Activated CD8-positive, alpha-beta memory T cell treated with anti-CD3 and anti-CD28 coated beads for 24 hours (primary cell): ENCODE results near the gene TFIP11.
A peak's percentile ranks its signal among the peaks of the same experiment; 100 is the strongest.

Source experiments
- DNase-seq: peaks from one replicate; pipeline ENCODE4 v3.0.0-alpha.2; 2020

Gene TFIP11

GRCh38 chr22:26476705-26477340 lies 35.5 kb downstream of the TFIP11 start:
- DNase-seq, result no peak

- DNase-seq, result no peak
Measured at GRCh38 chr22:26474682-26475081, 37.6 kb downstream of the TFIP11 start.

DNA sequence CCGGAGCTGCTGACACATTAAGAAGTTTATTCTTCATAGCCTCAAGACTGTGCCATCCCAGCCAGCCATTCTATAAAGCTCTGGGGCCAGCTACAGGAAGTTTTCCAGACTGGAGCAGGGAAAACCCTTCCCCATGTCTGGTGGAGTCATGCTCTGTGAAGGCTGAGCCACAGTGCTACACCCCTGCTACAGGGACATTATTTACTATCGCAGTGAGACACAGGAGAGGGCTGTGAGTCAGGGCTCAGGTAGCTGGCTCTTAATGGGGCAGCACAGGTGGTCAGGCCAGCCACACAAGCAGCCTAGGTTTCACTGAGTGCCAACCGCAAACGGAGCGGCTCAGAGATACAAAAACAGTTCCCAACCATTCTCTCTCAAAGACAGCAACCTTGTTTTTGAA lies 40.8 kb downstream of the TFIP11 start:
- DNase-seq, result no peak

DNA sequence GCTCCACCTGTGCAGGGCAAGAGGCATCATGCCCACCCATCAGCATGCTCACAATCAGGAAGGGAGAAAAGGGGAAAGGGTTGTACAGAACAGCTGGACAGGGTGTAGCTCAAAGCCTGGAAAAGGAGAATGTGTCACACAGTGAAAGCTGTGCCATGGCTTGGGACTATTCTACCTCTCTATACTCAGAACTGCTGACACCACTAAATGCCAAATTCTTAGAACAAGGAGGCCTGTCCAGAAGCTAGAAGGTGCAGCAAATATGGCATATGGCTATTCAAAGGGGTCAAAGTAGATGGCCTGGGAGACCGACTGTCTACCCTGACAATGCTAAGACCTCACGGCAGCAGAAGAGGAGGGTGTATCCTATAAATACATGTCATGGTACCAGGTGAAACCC lies 41.5 kb downstream of the TFIP11 start:
- no peak for DNase-seq

GRCh38 chr22:26466196-26466595 lies 46.1 kb downstream of the TFIP11 start:
- DNase-seq, result no peak

DNA sequence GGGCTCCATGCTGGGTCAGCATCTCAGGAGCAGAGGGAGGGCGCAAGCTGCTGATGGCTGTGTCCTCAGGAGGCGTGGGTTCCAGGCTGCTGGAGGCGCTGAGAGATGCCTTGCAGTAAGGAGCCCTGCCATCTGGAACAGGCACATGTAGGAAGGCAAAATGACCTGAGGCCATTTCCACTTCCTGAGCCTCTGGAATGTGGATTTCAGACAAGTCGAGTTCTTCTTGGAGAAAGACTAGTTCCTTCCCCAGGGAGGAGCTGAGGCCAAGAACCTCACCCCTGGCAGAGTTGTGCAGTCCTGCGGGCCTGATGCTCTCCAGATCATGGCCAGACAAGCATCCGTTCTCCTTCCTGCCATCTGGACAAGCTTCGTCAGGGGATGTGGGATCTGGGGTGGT lies 48.0 kb downstream of the TFIP11 start:
- no peak for DNase-seq

DNA sequence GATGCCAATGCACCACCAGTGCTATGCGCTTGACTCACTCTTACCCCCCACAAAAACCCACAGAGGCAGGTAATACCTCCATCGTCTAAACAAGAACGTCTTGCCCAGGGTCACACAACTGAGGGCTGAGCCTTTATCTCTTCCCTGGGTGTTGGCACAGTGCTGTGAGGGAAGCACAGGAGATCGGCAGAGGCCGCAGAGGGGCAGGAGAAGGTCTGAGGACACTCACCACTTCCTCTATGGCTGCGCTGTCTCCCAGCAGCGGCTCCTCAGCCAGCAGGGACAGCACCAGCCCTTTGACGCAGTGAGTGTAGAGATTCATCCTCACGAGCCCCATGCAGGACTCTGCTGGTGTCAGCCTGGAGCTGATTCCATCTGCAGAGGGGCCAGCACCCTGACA lies 48.6 kb downstream of the TFIP11 start:
- DNase-seq, result no peak

DNA sequence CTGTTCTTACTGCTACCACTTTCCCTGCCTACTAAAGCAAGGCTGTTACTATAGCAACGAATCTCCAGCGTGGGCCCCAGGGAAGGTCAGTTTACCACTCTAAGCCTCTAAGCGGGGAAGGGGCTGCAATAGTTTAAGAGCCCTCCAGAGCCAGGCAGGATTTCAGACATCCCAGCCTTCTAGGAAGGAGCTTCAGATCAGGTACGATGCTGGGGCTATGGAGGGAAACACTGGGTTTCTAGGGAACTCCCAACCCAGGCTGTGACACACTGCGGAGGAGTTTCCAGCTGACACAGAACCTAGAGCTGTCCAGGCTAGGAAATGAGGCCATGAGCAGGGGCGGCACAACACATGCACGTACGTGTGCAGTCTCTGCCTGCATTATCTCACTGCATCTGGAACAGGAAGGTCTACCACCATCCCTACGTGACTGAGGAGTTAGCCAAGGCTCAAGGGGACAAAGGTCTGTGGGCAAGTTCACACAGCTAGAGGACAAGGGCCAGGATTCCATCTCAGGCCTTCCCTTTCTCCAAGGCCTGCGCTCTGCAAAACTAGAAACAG lies 49.1 kb downstream of the TFIP11 start:
- DNase-seq, result no peak

GRCh38 chr22:26462641-26463040 lies 49.6 kb downstream of the TFIP11 start:
- DNase-seq, result no peak

GRCh38 chr22:26462051-26462450 lies 50.2 kb downstream of the TFIP11 start:
- no peak for DNase-seq

DNA sequence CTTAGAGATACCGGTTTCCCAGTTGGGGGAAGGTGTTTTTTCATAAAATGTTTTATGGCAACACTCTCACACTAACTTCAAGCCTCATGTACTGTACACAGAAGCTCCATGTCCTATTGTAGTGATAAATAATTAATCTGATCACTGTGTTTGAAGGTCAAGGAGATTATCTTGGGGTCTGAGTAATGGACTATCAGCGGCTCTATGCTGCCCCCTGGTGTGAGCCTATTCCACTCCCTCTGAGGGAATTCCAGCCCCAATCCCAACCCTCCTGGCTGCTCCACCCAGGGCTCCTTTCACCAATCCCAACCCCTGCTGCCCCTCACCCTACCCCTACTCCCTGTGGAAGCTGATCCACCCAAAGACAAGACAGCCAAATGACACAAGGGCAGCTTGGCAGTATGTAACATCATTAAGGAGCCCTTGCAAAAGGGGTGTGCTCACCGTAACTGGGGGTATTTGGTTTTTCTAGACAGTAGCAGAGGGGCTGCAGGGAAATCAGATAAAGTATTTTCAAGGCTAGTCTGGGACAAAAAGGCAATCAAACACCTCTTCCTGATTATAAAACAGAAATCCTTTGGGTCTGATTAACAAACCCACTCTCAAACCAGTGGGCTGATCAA lies 51.0 kb downstream of the TFIP11 start:
- DNase-seq, result peak; percentile 80

GRCh38 chr22:26460202-26460601 lies 52.1 kb downstream of the TFIP11 start:
- DNase-seq, result no peak

GRCh38 chr22:26457661-26458272 lies 54.5 kb downstream of the TFIP11 start:
- DNase-seq, result no peak

DNA sequence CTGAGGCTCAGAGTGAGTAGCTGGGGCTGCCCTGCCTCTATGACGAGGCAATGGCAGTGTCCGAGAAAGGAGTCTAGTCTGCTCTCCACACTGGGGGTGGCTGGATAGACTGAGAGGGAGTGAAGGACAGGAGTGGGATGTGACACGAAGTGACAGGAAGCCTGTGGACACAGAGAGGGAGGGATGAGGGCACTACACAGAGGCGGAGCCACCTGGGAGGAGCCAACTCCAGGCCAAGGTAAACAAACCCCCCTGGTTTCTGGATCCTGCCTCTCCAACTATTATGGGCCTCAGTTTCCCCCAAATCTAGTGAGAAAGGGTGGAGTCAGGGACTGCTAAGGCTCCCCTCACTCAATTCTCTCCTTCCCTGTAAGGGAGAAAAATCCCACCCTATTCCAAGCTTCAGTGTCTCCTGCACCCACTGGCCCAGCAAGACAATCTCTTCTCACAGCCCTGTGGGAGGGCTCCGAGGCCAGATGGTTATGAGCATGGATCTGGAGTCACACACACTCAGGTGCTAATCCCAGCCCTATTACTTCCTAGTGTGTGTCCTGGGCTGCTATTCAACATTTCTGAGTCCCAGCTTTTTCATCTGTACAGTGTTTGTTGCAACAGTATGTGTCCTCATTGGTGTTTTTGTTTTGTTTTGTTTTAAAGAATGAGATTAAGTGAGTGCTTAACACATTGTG lies 58.3 kb downstream of the TFIP11 start:
- DNase-seq, result no peak

DNA sequence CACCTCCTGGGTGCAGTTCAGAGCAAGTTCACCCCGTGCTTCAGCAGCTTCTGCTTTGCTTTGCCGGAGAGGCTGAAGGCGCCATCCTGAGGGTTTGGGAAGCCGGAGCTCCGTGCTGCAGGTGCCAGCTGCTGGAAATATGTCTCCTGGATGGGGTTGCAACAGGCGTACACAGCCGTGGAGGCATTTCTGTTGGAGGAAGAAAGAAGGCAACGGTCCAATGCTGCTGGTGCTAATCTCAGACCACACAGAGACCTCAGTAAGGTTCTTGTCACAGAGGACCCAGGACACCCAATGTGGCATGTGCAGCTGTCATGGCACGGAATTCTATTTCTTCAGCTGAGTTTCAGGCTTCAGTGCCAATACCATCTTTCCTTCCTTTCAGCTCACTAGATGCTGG lies 59.1 kb downstream of the TFIP11 start:
- DNase-seq, result no peak

DNA sequence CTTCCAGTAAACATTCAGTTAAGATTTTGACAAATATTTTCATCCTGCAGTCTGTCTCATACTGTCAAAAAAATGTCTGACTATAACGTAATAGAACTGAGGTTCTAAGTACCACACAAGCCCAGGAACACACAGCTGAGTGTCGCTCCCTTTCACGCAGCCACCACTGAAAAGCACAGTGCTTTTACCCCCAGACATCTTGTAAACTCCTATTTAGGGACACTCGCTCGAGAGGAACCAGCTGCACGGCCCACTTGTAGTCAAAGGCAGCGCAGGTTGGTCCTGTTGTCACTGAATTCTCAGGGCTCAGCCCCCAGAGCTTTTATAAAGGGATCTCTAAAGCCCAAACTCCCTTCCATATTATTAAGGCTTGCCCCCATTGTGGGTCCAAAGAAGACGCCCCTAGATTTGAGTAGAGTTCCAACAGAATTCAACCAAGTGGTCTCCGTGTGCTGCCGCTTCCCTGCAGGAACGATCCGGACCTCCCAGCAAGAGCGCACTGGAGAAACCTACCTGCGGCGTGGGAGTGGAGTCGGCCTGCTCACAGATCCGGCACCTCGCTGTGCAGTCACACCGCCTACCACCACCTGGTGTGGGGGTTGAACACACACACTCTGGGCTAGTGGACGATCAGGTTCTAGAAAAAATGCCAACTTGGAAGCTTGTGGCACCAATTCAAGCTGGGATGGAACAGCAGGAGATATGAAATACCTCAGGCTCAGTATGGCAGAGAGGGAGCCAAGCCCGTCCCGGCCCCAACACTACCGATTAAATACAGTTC lies 59.8 kb downstream of the TFIP11 start:
- no peak for DNase-seq

DNA sequence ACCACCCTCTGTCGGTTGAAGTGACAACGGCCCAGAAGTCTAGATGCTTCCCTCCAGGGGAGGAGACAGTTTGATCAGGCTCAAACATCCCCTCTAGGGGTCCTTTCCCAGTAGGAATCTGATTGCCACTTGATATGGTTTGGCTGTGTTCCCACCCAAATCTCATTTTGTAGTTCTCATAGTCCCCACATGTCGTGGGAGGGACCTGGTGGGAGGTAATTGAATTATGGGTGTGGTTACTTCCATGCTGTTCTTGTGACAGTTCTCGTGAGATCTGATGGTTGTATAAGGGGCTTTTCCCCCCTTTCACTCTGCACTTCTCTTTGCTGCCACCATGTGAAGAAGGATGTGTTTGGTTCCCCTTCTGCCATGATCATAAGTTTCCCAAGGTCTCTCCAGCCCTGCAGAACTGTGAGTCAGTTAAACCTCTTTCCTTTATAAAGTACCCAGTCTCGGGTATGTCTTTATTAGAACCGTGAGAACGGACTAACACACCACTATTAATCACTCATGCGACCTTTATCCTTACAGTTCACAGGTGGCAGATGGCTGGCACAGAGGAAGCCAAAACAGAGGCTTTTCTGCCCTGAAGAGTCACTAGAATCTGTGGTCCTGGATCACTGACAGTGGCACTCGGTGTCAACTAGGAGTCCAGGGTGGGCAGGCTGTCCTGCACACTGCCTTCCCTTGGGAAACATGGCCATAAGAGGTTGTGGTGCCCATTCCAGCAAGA lies 61.7 kb downstream of the TFIP11 start:
- no peak for DNase-seq

DNA sequence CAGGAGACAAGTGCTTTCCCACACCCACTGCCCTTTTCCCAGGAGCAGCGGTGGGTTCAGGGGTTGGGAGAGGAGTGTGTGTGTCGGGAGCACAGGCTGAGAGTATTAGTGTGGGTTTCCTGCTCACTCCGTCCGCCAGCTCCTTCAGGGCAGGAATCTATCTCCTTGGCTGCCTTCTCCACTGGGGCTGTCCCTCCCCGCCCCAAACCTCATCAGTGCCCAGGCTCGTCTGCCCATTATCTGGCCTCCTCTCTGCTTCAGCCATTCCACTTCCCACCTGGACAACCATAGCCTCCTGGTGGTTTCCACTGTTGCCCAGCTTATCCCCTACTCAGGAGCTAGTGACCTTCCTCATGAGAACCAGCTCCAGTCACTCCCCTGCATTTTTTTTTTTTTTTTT lies 63.3 kb downstream of the TFIP11 start:
- DNase-seq, result no peak

- DNase-seq, result no peak
Measured at GRCh38 chr22:26448334-26448733, 63.9 kb downstream of the TFIP11 start.

DNA sequence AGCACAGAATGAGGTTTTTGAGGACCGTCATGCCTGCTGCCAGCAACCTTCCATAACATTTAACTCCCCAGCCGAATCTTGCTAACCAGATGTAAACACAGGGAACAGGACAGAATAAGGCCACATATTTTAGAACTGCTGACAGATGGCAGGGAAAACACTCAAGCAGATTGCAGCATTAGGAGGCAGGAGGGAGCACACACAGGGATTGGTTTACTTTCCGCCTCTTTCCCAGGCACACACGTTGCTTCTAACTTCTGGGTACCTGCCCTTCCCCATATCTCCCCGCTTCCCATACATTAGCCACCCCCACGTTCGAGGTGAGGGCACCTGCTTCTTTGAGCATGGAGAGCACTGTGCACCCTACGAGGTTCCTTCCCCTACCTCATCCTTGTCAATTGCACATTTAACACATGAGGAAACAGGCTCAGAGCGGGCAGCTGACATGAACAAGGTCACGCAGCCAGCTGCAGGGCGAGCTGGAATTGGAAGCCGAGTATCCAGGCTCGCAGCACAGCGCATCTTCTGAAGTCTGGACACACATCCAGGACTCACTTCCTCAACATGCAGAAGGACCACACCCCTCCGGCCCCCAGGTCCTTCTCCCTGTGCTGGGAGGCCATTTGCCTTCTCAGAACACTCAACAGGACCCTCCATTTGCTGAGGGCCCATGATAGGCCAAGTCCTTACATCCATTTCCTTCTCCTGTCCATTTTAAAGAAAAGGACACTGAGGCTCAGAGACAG lies 64.5 kb downstream of the TFIP11 start:
- no peak for DNase-seq

DNA sequence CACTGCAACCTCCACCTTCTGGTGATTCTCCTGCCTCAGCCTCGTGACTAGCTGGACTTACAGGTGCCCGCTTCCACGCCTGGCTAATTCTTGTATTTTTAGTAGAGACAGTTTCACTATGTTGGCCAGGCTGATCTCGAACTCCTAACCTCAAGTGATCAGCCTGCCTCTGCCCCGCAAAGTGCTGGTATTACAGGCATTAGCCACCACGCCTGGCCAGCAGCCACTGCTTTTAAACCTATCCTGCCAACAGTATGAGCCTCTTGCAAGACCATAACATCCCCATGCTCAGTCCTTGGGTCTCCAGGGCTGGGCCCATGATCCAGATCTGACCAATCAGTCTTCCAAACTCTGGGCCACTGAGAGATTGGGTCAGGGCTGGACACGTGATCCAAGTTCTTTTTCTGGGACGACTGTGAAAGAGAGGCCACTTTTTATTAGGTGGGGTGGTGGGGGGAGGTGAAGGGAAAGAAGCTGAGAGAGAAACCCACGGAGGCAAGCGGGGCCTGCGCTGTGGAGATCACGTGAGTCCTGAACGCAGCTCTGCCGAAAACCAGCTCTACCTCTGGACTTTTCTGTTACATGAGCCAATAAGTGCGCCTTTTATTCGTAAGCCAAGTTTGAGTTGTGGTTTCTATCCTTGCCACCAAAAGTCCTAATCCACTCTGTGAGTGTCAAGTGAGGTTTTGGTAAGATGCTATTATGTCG lies 65.3 kb downstream of the TFIP11 start:
- DNase-seq, result no peak
